Loucy (cell line): ENCODE measurements around the gene CPED1.

Source experiments
- EZH2phosphoT487 ChIP-seq: fragments of 200-600 bp; IDR thresholded peaks from 2 replicates; pipeline ENCODE4 v1.6.1; 2018; ENCODE audit warnings: antibody characterized with exemption, mild to moderate bottlenecking, moderate library complexity, borderline replicate concordance
- TF ChIP-seq, protein P1 (sequence below): fragments of 200-600 bp; sonication (generic); conservative IDR thresholded peaks from 2 replicates; pipeline ENCODE4 v1.5.1; 2014; ENCODE audit warnings: mild to moderate bottlenecking, antibody characterized with exemption, low read length

GRCh38 chr7:121126201-121126600 is 137.7 kb downstream of the CPED1 start:
- TF ChIP-seq, protein P1, sequence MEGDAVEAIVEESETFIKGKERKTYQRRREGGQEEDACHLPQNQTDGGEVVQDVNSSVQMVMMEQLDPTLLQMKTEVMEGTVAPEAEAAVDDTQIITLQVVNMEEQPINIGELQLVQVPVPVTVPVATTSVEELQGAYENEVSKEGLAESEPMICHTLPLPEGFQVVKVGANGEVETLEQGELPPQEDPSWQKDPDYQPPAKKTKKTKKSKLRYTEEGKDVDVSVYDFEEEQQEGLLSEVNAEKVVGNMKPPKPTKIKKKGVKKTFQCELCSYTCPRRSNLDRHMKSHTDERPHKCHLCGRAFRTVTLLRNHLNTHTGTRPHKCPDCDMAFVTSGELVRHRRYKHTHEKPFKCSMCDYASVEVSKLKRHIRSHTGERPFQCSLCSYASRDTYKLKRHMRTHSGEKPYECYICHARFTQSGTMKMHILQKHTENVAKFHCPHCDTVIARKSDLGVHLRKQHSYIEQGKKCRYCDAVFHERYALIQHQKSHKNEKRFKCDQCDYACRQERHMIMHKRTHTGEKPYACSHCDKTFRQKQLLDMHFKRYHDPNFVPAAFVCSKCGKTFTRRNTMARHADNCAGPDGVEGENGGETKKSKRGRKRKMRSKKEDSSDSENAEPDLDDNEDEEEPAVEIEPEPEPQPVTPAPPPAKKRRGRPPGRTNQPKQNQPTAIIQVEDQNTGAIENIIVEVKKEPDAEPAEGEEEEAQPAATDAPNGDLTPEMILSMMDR = no peak
- no peak for TF ChIP-seq EZH2phosphoT487
